ENCODE measurements around the gene AIG1. TPM values are rescaled to one million over a fixed set of nuclear protein-coding genes. Genes with fewer than 3 reads are reported as not detected.

AIG1 gene
- total and polyA plus RNA-seq, 2 of the 4 experiments (the other 2 are of a cell fraction), result 21.3 to 27.1 TPM

DNA sequence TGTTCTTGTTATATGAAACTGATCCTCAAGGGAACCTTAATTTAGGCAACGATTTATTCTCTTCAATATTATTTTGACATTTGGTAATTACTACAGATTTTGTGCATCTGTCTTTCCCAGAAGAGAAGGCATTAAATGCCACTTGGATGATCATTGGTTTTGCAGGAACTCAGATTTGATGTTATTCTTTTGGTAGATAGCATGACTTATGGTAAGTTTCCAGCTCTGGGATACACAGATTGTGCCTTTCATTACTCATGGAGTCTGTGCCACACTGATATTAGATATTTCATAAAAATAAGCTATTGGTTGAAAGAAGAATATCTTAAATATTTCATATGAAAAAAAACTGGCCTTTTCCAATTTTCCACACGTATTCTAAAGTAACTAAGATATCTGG is 120.1 kb downstream of the AIG1 start:
- ATAC-seq (ENCODE audit: low read depth) (peak; percentile 21; the same call in 1 of the 2 replicates), DNase-seq (no peak)
- Histone ChIP-seq H4K5ac (ENCODE audit: low read depth, low read length) (no peak overlapping the region), H3K23ac (ENCODE audit: low read depth, low read length) (no peak overlapping the region), H2AFZ (replicated peaks; ENCODE audit: low read length, poor library complexity) (no peak overlapping the region), H4K8ac (ENCODE audit: low read depth in 2 of 2, low read length in 2 of 2) (no peak overlapping the region), H2BK5ac (ENCODE audit: low read depth, low read length, poor library complexity, severe bottlenecking) (no peak overlapping the region), H3K9me3 (ENCODE audit: control insufficient read depth, insufficient read depth, low read length) (no peaks in the 10 kb centered on the region), H3K14ac (replicated peaks; ENCODE audit: low read depth, low read length) (no peak overlapping the region), H4K91ac (ENCODE audit: insufficient read depth, low read depth, low read length) (no peak overlapping the region), H3K18ac (ENCODE audit: low read depth, low read length) (no peak overlapping the region), H2AK9ac (replicated peaks; ENCODE audit: low read depth, low read length, poor library complexity) (no peak overlapping the region), H3K56ac (ENCODE audit: extremely low read depth, insufficient read depth, low read length) (no peak overlapping the region), H2AK5ac (ENCODE audit: low read depth, low read length) (no peak overlapping the region), H3K9me1 (ENCODE audit: insufficient read depth, low read length) (peaks cover 6% of the 10 kb centered on the region; the same call in 1 of the 2 replicates), H2BK20ac (ENCODE audit: low read depth, low read length) (no peak overlapping the region), H4K20me1 (ENCODE audit: insufficient read depth, low read length) (no peaks in the 10 kb centered on the region), H3K4ac (ENCODE audit: low read depth, low read length) (no peak overlapping the region), H3K27ac (ENCODE audit: insufficient read depth, low read length) (no peak overlapping the region), H3K4me2 (ENCODE audit: low read depth, low read length) (no peak overlapping the region), H3K4me1 (ENCODE audit: control insufficient read depth, insufficient read depth, low read length) (no peaks in the 10 kb centered on the region), H3K36me3 (ENCODE audit: control insufficient read depth, insufficient read depth, low read length) (no peaks in the 10 kb centered on the region), H3K4me3 (ENCODE audit: insufficient read depth, low read depth, low read length) (no peak overlapping the region), H3K9ac (ENCODE audit: low read depth, low read length) (no peak overlapping the region), H3K27me3 (ENCODE audit: control insufficient read depth, insufficient read depth, low read length) (no peaks in the 10 kb centered on the region), H2BK15ac (ENCODE audit: low read depth, low read length) (no peak overlapping the region), H3K79me1 (ENCODE audit: low read depth in 1 of 2, low read length in 2 of 2) (no peaks in the 10 kb centered on the region; a peak in 1 of 4 replicates), H2BK120ac (ENCODE audit: low read depth, low read length) (no peak overlapping the region)
- ChIA-PET POLR2A (ENCODE audit: unreplicated experiment) (no interaction called here), CTCF (no interaction called here)
- dilution Hi-C loops (cut with HindIII; ENCODE audit: low sequenced_read_pairs, unreplicated experiment) (no loop called here), in situ Hi-C loops (cut with MboI; ENCODE audit: low sequenced_read_pairs) (no loop called here), intact Hi-C loops (cut with micrococcal nuclease) (no loop called here)
- BruUV-seq (replicated peaks), result no TSS peak
- TF ChIP-seq MXI1 (IDR thresholded peaks at IDR 0.05; ENCODE audit: borderline replicate concordance, low read depth, low read length), result no peak
- TF ChIP-seq RFX5 (IDR thresholded peaks at IDR 0.05; ENCODE audit: low read depth, low read length), result no peak
- no peak for TF ChIP-seq FOS (IDR thresholded peaks at IDR 0.05; ENCODE audit: low read depth, low read length)
- TF ChIP-seq, protein P1, sequence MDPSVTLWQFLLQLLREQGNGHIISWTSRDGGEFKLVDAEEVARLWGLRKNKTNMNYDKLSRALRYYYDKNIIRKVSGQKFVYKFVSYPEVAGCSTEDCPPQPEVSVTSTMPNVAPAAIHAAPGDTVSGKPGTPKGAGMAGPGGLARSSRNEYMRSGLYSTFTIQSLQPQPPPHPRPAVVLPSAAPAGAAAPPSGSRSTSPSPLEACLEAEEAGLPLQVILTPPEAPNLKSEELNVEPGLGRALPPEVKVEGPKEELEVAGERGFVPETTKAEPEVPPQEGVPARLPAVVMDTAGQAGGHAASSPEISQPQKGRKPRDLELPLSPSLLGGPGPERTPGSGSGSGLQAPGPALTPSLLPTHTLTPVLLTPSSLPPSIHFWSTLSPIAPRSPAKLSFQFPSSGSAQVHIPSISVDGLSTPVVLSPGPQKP (IDR thresholded peaks at IDR 0.05; ENCODE audit: borderline replicate concordance, low read depth, low read length), result no peak
- no peak for TF ChIP-seq RAD21 (IDR thresholded peaks at IDR 0.05; ENCODE audit: low read length)
- no peak for TF ChIP-seq MAZ (IDR thresholded peaks at IDR 0.05; ENCODE audit: borderline replicate concordance, low read depth, low read length)
- TF ChIP-seq RCOR1 (IDR thresholded peaks at IDR 0.05; ENCODE audit: insufficient replicate concordance, low read length), result no peak
- no peak for TF ChIP-seq POLR2A (IDR thresholded peaks at IDR 0.05; ENCODE audit: low read depth, low read length)
- no peak for TF ChIP-seq CEBPB (IDR thresholded peaks at IDR 0.05; ENCODE audit: low read depth, low read length)
- no peak for TF ChIP-seq SMC3 (IDR thresholded peaks at IDR 0.05; ENCODE audit: low read depth, low read length)
- no peak for TF ChIP-seq CHD1 (IDR thresholded peaks at IDR 0.05; ENCODE audit: low read depth, low read length)
- WGBS, 2 experiments (ENCODE audit: extremely low coverage in 2 of 2, insufficient read length in 1 of 2), result no CpG with 5 or more reads among the region's 2 CpGs
